Cortex of kidney (tissue), 1 donor: ENCODE data around the gene RNU7-1.

ENCODE experiments used
- DNase-seq: peaks from one replicate; lab custom pipeline; 2025; lab: John Stamatoyannopoulos, UW

Gene RNU7-1

GRCh38 chr12:6917491-6918231, 26.0 kb upstream of the RNU7-1 start:
- no peak for DNase-seq

DNA sequence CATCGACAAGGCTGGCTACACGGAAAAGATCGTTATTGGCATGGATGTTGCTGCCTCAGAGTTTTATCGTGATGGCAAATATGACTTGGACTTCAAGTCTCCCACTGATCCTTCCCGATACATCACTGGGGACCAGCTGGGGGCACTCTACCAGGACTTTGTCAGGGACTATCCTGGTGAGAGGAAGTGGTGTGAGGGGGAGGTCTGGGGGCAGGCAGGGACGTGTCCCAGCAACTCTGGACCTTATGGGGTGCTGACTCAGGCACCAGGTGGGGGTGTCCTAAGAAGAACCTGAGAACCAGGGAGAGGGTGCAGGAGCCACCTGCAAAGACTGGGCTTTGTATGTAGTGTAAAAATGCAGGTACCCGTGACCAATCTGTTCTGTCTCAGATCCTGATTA, 24.0 kb upstream of the RNU7-1 start:
- DNase-seq, result no peak

DNA sequence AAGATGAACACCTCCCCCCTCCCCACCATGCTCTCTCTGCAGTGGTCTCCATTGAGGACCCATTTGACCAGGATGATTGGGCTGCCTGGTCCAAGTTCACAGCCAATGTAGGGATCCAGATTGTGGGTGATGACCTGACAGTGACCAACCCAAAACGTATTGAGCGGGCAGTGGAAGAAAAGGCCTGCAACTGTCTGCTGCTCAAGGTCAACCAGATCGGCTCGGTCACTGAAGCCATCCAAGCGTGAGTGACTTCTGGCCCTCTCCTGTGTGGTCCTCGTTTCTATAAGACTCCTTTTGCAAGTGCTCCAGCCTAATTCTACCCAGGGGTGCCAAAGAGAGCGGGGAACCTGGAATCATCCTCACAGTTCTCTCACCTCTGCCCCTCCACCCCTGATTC, 22.1 kb upstream of the RNU7-1 start:
- no peak for DNase-seq

DNA sequence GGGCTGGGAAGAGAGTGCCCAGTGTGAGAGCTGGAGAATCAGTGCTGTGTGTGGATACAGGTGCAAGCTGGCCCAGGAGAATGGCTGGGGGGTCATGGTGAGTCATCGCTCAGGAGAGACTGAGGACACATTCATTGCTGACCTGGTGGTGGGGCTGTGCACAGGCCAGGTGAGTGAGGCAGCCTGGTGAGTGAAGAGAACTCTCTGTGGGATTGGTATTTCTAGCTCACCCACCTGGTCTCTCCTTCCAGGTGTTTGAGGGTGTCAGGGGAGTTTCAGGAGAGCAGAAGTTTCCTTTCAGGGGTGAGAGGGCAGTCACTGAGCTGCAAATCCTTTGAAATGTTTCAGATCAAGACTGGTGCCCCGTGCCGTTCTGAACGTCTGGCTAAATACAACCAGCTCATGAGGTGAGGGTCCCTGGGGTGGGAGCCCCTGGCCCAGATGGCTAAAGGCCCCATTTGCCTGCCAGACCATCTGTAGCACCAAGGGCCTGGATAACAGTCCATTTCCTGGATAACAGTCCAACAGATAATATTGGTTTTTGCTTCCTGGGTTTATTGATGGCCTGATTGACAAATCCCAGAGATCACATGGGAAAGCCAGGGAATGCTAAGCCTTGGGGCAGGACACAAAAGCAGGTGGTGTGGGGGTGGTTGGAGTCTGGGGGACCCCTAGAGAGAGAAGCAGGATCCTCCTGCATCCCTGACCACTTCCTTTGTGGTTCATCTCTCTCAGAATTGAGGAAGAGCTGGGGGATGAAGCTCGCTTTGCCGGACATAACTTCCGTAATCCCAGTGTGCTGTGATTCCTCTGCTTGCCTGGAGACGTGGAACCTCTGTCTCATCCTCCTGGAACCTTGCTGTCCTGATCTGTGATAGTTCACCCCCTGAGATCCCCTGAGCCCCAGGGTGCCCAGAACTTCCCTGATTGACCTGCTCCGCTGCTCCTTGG, 21.3 kb upstream of the RNU7-1 start:
- no peak for DNase-seq

DNA sequence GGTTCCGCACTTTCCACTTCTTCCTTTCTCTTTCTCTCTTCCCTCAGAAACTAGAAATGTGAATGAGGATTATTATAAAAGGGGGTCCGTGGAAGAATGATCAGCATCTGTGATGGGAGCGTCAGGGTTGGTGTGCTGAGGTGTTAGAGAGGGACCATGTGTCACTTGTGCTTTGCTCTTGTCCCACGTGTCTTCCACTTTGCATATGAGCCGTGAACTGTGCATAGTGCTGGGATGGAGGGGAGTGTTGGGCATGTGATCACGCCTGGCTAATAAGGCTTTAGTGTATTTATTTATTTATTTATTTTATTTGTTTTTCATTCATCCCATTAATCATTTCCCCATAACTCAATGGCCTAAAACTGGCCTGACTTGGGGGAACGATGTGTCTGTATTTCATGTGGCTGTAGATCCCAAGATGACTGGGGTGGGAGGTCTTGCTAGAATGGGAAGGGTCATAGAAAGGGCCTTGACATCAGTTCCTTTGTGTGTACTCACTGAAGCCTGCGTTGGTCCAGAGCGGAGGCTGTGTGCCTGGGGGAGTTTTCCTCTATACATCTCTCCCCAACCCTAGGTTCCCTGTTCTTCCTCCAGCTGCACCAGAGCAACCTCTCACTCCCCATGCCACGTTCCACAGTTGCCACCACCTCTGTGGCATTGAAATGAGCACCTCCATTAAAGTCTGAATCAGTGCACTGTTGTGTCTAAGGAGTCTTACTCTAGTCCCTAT, 20.4 kb upstream of the RNU7-1 start:
- no peak for DNase-seq

- DNase-seq, result no peak
Measured at GRCh38 chr12:6923851-6924250, 19.8 kb upstream of the RNU7-1 start.

DNA sequence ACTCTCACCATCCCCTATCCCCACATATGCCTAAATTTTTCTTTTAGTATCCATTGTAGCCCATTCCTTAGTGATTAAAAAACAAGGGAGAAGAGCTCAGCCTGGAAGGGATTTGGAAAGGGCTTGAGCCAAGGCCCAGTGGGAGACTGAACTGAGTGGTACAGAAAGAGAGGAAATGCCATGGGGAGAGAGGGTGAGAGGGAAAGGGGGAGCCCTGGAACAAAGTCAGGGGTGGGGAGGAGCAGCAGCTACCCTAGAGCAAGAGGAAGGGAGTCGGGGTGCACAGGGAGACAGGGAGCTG, 18.4 kb upstream of the RNU7-1 start:
- no peak for DNase-seq

GRCh38 chr12:6925540-6926279, 17.9 kb upstream of the RNU7-1 start:
- DNase-seq, result no peak

GRCh38 chr12:6927379-6928021, 16.1 kb upstream of the RNU7-1 start, which contains the start of gene ATN1:
ATN1 (plus strand) TSS chr12:6927959; CDS start chr12:6934002, 6,043 bp downstream.
- DNase-seq, result no peak

- DNase-seq, result no peak
Measured at GRCh38 chr12:6928022-6928702, 15.5 kb upstream of the RNU7-1 start.

- DNase-seq, result no peak
Measured at GRCh38 chr12:6928703-6929407, 14.8 kb upstream of the RNU7-1 start.

- no peak for DNase-seq
Measured at GRCh38 chr12:6929466-6930452, 13.9 kb upstream of the RNU7-1 start.

DNA sequence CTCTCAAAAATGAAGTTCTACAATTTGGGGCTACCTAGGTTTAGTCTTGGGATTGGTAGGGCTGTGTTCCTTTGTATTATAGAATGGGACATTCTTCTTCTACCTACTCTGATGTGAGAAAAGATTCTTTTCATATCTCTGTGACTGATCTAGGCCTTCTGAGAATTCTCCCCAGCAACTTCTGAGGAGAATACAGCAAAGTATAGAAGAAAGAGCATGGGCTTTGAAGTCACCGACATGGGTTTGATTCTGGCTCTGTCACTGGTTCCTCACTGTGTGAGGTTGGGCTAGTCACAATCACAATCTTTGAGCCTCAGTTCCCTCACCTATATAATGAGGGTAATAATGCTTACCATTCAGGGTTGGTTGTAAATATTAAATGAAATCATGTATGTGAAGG, 10.8 kb upstream of the RNU7-1 start:
- DNase-seq, result no peak

GRCh38 chr12:6934110-6934509, 9.5 kb upstream of the RNU7-1 start:
- DNase-seq, result no peak

- no peak for DNase-seq
Measured at GRCh38 chr12:6935371-6936193, 8.0 kb upstream of the RNU7-1 start.

GRCh38 chr12:6936194-6936635, 7.4 kb upstream of the RNU7-1 start:
- DNase-seq, result no peak

GRCh38 chr12:6936636-6937480, 6.8 kb upstream of the RNU7-1 start:
- DNase-seq, result no peak
